CD4-positive, alpha-beta T cell treated with Interleukin-21 for 1 hour (primary cell): ENCODE results near the gene CERS1.
A peak's percentile ranks its signal among the peaks of the same experiment; 100 is the strongest.

ENCODE experiments used
- DNase-seq: peaks from one replicate; pipeline ENCODE4 v3.0.0-alpha.2; 2020

Gene CERS1, protein sequence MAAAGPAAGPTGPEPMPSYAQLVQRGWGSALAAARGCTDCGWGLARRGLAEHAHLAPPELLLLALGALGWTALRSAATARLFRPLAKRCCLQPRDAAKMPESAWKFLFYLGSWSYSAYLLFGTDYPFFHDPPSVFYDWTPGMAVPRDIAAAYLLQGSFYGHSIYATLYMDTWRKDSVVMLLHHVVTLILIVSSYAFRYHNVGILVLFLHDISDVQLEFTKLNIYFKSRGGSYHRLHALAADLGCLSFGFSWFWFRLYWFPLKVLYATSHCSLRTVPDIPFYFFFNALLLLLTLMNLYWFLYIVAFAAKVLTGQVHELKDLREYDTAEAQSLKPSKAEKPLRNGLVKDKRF

DNA sequence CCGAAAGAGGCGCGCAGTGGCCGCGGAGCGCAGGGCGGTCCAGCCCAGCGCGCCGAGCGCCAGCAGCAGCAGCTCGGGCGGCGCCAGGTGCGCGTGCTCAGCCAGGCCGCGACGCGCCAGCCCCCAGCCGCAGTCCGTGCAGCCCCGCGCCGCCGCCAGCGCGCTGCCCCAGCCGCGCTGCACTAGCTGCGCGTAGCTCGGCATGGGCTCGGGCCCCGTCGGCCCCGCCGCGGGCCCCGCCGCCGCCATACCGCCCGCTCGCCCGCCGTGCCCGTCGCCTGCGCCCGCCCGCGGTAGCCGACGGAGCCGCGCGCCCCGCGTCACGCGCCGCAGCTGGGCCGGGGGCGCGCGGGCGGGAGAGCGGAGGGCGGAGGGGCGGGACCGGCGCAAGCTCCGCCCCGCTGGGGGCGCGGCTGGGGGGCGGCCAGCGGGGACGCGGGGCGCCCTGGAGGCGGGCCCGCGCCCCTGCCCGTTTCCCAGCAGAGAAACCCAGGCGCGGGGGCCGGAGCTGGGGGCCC, at the start of gene CERS1:
Gene CERS1, minus strand, starts transcription at position 335 of the 518 bp plus-strand sequence. Its CDS starts 86 bp downstream, at position 249.
- DNase-seq, result no peak

DNA sequence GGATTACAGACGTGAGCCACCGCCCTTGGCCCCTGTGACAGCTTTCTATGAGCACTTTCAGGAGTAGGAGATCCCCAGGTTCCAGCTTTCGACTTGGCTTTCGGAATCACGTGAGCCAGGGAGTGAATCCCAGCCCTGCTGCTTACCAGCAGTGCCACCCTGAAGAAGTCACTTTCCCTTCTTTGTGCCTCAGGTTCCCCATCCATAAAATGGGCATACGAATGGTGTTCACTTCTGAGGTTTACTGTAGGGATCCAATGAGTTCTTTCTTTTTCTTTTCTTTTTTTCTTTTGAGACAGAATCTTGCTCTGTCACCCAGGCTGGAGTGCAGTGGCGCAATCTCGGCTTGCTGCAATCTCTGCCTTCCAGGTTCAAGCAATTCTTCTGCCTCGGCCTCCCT, 49.3 kb upstream of the CERS1 start:
- no peak for DNase-seq

DNA sequence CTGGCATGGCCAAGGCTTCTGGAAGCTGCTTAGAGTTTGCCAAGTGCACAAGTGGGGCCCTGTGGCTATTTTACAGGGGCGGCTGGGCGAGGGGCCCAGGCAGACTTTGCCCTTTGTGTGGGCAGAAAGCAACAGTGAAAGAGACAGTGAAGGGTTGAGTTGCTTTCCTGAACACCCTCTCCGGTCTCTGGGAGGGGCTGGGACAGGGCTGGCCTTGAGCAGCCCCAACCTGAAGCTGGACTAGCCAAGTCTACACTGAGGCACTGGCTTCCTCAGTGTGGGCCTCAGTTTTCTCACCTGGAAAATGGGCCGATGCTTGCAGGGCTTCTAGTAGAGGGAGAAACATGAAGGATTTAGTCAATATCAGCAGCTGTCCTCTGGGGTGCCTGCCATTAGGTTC, 47.5 kb upstream of the CERS1 start:
- DNase-seq, result no peak

DNA sequence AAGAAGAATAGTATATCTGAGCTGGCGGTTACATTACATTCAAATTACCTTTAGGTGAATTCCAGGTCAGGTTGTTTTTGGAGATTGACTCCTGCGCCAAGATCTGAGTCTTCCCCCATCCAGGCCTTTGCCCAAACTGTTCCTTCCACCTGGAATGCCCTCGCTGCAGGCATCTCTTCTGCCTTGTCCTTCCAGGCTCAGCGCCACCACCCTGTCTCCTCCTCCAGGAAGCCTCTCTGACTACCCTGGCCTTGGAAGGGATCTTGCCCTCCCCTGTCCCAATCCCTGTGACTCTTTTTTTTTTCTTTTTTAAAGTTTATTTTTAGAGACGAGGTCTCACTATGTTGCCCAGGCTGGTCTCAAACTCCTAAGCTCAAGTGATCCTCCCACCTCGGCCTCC, 46.7 kb upstream of the CERS1 start:
- DNase-seq, result no peak

DNA sequence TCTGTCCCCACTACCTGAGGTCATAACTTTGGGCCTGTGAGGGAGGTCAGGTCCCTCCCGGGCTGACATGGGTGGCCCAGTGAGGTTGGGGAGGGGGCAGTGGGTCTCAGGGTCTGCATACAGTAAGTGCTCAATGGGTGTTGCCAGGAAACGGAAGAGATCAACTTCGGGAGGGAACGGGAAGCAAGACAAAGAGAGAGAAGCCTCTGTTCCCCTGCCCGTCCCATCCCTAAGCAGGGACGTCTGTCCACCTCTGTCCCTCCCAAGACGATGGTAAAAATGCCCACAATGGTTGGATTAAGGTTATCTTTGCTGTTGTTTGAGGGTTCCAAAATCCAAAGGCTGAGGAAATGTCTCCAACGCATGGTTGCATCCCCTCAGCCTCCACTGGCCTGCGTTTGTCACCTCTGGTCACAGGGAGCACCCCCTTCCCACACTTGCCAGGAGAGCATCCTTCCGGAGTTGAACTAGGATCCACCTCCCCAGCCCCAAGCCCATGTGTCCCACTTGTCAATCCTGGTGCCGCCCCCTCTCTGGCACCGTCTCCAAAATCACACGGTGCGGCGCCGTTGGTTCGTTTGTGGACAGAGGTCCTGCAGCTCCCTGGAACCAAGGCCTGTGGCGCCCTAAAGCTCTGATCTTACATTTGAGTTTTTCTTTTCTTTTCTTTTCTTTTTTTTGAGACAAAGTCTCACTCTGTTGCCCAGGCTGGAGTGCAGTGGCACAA, 45.8 kb upstream of the CERS1 start:
- DNase-seq, result no peak

DNA sequence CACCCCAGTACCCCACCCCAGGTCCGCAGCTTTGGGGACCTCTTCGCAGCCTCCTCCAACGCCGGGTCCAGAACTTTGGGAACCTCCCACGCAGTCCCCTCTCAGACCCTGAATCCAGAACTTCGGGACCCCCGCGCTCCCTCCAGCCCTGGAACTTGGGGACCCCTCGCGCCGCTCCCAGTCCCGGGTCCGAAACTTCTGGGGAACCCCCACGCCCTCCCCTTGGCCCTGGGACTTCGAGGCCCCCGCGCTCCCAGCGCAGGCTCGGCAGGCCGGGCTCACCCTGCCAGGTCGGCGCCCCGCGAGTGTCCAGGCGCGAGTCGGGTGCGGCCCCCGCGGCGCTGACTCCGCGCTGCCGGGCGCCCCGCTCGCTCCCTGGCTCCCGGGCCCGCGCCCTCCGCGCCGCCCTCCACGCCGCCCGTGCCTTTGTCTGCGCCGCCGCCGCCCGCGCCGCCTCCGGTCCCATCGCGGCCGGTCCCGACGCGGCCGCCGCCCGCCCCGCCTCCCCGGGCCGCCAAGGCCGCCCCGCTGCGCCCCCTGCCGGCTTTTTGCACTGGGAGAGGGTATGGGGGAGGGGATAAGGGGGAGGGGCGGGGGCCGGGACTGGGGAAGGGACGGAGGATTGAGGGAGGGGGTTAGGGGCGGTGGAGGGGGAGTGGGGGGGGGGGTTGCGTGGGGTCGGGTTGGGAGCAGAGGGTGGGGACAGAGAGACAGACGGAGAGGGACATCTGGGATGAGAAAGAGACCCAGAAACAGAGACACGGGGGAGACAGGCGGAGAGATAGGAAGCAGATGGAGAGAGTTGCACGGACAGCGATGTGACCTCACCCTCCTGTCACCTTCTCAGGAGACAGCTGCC, 45.0 kb upstream of the CERS1 start, which contains the start of gene HOMER3:
Gene HOMER3, minus strand, starts transcription at position 449 of the 859 bp plus-strand sequence. CDS start 2,235 bp downstream, outside the sequence.
- DNase-seq, result peak; percentile 78

DNA sequence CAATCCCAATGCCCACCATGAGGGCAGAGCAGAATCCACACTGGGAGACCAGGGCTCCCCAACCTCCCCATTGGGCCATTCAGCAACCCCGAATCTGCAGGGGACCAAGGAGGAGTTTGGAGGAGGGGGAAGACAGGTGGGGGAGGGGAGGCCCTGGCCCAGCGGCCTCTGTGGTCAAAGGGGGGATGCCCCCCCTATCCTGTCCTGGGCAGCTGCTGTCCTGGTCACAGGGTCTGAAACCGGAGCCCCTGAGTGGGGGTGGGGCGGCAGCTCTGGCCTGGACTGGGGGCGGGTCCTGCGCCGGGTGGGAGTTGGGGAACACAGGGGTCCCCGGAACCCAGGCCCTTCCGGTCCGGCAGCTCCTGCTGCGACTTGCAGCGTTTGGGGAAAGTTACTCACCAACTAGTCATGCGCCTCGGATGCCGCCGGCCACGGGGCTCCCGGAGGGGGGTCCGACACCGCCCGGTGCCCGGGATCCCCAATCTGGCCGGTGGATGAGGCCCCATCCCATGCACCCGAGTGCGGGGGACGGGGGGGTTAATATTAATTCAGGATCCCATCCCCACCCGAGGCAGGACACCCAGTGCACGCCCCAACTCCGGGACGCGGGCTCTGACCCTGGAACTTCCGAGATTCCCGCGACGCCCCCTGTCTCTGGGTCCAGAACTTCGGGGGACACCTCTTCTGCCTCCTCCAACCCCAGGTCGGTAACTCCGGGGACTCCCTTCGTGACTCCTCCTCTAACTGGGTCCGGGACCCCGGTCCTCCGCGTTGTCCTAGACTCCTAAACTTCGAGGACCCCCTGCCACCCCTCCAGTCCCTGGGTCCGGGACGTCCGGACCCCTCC, 44.2 kb upstream of the CERS1 start:
- DNase-seq, result no peak

DNA sequence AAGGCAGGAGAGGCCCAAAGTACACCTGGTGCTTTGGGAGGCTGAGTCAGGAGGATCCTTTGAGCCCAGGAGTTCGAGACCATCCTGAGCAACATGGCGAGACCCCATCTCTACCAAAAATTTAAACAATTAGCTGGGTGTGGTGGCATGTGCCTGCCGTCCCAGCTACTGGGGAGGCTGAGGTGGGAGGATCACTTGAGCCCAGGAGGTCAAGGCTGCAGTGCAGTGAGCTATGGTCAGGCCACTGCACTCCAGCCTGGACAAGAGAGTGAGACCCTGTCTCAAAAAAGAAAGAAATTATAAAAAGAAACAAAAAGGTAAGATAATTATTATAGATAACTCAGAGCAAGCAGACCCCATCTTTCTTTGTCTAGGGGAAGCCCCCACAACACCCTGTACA, 43.2 kb upstream of the CERS1 start:
- no peak for DNase-seq

DNA sequence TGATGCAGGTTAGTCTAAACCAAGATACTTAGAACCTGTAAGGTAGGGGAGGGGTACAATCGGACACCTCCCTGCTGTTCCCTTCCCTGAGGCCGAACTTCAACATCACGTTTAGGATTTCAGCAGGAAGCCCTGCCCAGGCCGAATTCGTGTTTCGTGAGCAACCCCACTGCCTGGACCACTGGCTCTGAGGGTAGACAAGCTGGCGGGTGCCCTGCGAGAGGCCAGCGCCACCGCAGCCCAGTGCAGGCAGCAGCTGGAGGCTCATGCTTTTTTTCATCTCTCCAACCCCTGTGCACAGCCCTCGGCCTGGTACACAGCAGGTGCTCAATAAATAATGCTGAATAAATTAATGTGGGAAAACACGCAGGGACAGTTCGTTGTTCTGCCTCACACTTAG, 37.3 kb upstream of the CERS1 start:
- DNase-seq, result no peak

DNA sequence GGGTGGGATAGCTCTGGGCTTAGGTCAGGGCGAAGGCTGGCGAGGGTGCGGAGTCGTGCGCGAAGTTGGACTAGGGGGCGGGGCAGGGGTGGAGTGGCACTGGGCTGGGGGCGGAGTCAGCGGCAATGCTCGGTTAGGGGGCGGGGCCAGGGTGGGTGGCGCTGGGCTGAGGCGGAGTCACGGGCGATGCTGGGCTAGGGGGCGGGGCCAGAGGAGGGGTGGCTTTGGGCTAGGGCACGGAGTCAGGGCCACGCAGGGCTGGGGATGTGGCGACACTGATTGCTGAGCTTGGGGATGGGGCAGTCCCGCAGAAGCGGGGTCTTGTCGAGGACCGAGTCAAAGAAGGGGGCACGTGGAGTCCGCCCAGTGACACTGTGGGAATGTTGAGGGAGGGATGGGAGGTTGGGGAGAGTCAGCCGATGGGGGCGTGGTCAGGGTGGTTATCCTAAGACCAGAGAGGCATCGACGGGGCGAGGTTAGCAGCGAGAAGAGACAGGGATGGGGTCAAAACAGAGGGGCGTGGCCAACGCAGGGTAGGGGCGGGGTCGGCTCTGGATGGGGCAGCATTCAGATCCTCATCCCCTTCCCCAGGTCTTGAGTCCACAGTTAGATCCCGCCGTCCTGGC, 36.4 kb upstream of the CERS1 start:
- DNase-seq, result peak; percentile 84

DNA sequence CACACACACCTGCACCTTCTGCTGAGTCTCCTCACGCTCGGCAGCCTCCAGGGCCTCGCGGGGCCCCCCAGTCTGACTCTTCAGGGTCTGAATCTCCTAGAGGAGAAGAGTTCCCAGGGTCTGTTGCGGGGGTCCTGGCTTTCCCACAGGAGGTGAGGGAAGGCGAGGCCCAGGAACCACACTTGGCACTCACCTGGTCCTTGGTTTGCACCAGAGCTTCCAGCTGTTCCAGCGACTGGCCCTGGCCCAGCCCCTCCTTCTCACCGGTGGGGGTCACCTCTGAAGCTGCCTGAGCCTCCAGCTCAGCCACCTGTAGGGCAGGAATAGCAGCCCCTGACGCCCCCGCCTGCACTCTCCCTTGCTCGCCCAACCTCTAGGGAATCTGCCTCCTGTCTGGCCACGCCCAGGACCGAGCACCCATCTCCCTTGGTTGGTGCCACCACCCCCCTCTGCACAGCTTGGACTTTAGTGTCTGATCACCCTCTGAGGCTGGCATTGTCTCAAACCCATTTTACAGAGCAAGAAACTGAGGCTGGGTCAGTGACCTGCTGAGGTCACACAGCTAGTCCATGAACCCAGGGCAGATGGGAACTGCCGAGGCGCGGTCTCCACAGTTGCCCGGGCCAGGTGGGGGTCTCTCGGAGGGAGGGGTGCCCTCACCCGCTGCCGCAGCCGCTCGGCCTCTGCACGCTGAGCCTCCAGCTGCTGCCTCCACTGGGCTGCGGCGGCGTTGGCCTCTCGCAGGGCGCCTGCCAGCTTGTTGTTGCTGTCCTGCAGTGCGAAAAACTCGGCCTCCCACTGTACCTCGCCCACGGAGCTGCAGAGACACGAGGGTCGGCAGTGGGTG, 35.6 kb upstream of the CERS1 start:
- no peak for DNase-seq

DNA sequence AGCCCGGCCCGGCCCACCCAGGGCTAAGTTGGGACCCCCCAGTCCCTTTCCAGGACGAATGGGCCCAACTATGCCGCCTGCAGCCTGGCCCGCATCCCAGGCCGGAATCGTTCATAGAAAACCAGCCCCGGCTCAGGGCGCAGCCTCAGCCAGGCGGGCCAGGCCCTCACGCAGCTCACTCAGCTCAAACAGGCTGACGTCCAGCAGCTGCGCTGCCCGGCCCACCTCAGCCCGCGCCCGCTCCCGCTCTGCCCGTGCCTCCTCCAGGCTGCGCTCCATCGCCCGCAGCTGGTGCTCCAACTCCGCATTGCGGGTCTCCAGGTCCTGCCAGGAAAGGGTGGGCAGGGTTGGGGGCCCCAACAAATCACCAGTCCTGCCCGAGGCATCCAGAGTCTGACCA, 33.4 kb upstream of the CERS1 start:
- no peak for DNase-seq

DNA sequence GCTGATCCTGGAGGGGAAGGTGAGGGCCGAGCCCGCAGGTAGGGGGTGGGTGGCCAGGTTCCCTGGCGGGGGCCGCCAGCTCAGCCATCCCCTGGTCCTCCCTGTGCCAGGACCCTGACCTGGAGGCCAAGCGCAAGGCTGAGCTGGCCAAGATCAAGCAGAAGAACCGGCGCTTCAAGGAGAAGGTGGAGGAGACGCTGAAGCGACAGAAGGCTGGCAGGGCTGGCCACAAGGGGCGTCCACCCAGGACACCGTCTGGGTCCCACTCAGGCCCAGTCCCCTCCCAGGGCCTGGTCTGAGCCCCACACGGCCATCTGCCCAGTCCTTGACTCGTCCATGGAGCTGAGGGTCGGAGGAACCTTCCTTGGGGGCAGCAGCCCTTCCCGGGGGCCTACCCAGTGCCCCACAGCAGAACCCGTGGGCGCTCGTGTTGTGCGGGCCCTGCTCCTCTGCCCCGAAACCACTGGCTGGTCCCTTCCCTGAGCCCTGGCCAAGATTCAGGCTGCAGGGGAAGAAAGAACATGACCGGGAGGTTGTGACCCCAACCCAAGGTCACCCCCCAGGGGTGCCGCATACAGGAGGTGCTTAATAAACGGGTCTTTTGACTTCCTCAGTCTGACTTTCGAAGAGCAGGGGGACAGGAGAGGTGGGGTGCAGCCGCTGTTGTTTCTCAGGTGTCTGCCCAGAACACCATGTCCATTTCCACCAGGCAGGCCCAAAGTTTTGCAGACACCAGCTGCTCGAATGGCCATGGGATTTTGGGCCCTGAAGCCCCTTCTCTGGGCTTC, 32.3 kb upstream of the CERS1 start:
- DNase-seq, result no peak

DNA sequence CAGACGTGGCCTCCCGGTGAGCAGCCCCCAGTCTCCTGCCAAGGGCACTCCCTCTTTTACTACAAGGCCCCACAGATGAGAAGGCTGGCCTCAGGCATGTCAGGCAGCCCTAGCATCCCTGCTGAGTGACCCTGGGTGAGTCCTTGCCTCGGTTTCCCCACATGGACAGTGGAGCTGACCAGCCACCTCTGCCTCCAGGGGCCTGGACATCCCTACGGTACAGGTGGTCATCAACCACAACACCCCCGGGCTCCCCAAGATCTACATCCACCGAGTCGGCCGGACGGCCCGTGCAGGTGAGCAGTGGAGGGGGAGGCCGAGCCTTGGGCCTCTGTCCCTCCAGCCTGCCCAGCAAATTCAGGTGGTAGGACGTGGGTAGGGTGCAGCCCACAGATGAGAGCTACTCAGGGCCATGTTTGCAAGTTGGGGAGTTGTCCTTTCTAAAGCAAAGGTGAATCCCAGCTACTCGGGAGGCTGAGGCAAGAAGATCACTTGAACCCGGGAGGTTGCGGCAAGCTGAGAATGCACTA, 28.8 kb upstream of the CERS1 start:
- no peak for DNase-seq

DNA sequence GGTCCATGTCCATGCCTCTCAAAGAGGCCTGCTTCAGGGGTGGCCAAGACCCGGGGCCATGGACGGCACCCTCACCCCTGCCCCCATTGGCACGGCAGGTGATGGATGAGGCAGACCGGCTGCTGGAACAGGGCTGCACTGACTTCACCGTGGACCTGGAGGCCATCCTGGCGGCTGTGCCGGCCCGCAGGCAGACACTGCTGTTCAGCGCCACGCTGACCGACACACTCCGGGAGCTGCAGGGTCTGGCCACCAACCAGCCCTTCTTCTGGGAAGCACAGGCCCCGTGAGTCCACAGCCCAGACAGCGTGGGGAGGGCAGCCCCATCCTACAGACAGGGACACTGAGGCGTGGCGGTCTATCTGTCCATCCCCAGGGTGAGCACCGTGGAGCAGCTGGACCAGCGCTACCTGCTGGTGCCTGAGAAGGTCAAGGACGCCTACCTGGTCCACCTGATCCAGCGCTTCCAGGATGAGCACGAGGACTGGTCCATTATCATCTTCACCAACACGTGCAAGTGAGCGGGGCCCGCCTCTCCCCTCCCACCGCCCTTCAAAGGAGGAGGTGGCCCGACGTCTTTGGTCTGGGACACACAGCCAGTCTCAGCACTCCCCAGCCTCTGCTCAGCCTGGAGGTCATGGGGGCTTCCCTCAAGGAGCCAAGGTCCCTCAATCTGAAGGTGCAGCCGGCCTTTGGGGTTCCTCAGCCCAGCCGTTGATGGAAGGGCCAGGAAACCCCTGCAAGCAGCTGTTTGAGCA, 26.4 kb upstream of the CERS1 start:
- DNase-seq, result no peak

DNA sequence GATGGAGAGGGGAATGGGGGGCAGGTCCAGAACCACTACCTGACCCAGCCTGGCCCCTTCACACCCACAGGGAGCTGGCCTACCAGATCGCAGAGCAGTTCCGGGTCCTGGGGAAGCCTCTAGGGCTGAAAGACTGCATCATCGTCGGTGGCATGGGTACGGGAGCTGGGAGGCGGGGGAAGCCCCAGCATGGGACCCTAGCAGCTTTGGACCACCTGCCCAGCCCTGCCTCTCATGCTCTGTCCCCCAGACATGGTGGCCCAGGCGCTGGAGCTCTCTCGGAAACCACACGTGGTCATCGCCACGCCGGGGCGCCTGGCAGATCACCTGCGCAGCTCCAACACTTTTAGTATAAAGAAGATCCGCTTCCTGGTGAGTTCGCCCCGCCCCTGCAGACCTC, 25.6 kb upstream of the CERS1 start:
- no peak for DNase-seq

DNA sequence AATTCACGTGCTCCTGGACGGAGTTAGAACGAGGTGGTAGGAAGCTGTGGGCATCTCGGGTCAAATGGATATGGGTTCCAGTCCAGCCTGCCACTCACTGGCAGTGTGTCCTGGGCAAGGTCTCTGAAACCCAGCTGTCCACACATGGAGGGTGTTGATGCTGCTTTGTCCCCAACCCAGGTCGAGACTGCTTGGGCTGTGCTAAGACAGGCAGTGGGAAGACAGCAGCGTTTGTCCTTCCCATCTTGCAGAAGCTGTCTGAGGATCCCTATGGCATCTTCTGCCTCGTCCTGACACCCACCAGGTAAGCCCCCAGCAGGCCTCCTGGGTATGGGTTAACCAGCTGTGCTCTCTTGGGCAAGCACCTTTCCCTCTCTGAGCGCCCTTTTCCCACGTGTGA, 24.4 kb upstream of the CERS1 start:
- DNase-seq, result no peak

DNA sequence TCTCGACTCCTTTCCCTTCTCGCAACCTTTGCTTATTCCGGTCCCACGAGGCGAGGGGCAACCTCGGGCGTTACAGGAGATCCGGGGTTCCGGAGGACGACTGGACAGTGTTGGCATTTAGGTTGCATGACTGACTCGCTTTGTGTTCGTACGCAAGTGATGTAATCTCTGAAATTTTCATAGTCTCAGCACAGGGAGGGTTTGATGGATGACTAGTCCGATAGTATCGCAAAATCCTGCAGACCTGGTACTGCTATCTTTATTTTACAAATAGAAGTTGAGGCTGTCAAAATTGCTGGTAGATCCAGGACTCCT, 23.9 kb upstream of the CERS1 start:
- DNase-seq, result no peak
